Measurements from ENCODE around the gene DHRS7.

DHRS7 gene

DNA sequence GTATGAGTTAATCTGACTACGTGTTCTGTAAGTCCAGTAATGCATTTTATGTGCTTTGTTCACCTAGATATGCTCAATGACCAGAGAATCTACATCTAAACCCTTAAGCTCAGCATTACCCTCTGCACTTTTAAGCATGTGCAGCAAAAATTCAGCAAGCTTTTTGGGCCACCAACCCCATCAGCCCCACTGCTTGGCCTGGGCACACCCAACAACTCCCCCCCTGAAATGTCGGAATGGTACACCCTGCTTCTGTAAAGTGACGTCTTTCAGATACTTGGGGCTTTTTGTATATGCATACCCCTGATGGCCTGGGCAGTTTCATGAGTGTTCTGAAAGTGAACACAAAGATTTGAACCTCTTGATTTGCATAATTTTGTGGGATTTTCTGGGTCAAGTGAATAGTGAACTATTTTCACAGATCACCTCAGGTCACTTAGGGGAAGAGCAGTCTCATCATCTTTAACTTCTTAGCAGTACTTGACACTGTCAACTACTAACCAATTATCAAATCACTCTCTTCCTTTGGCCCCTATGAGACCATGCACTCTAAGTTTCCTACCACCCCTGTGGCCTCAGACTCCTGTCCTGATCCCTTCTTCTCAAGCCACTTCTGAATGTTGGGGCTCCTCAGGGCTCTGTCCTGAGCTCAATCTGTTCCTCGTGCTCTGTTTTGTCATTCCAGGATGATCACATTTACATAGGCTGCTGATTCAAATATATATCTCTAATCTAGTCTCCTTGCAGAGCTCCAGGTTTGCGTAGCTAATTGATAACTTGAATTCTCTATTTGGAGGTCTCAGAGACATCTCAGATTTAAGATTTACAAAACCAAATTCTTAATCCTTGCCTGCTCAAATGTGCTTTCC, 47.5 kb upstream of the DHRS7 start:
- TF ChIP-seq ZFP30 (CRISPR knock-in tag; IDR thresholded peaks at IDR 0.05): no peak
- TF ChIP-seq OSR1 (CRISPR knock-in tag; IDR thresholded peaks at IDR 0.05): no peak
- TF ChIP-seq, protein P1, sequence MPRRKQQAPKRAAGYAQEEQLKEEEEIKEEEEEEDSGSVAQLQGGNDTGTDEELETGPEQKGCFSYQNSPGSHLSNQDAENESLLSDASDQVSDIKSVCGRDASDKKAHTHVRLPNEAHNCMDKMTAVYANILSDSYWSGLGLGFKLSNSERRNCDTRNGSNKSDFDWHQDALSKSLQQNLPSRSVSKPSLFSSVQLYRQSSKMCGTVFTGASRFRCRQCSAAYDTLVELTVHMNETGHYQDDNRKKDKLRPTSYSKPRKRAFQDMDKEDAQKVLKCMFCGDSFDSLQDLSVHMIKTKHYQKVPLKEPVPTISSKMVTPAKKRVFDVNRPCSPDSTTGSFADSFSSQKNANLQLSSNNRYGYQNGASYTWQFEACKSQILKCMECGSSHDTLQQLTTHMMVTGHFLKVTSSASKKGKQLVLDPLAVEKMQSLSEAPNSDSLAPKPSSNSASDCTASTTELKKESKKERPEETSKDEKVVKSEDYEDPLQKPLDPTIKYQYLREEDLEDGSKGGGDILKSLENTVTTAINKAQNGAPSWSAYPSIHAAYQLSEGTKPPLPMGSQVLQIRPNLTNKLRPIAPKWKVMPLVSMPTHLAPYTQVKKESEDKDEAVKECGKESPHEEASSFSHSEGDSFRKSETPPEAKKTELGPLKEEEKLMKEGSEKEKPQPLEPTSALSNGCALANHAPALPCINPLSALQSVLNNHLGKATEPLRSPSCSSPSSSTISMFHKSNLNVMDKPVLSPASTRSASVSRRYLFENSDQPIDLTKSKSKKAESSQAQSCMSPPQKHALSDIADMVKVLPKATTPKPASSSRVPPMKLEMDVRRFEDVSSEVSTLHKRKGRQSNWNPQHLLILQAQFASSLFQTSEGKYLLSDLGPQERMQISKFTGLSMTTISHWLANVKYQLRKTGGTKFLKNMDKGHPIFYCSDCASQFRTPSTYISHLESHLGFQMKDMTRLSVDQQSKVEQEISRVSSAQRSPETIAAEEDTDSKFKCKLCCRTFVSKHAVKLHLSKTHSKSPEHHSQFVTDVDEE (CRISPR knock-in tag; IDR thresholded peaks at IDR 0.05): no peak
- TF ChIP-seq TOX (CRISPR knock-in tag; IDR thresholded peaks at IDR 0.05; ENCODE audit: borderline replicate concordance): no peak
- no peak for TF ChIP-seq ZNF70 (CRISPR knock-in tag; IDR thresholded peaks at IDR 0.05)
- no peak for TF ChIP-seq RARB (CRISPR knock-in tag; IDR thresholded peaks at IDR 0.05)
- no peak for TF ChIP-seq CSDC2 (CRISPR knock-in tag; IDR thresholded peaks at IDR 0.05)
- TF ChIP-seq TCF4 (CRISPR knock-in tag; IDR thresholded peaks at IDR 0.05; ENCODE audit: borderline replicate concordance): no peak
- TF ChIP-seq SNAI2 (CRISPR knock-in tag; IDR thresholded peaks at IDR 0.05): no peak
- TF ChIP-seq GLIS3 (CRISPR knock-in tag; IDR thresholded peaks at IDR 0.05): no peak
- TF ChIP-seq, protein P2, sequence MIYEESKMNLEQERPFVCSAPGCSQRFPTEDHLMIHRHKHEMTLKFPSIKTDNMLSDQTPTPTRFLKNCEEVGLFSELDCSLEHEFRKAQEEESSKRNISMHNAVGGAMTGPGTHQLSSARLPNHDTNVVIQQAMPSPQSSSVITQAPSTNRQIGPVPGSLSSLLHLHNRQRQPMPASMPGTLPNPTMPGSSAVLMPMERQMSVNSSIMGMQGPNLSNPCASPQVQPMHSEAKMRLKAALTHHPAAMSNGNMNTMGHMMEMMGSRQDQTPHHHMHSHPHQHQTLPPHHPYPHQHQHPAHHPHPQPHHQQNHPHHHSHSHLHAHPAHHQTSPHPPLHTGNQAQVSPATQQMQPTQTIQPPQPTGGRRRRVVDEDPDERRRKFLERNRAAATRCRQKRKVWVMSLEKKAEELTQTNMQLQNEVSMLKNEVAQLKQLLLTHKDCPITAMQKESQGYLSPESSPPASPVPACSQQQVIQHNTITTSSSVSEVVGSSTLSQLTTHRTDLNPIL (CRISPR knock-in tag; IDR thresholded peaks at IDR 0.05; ENCODE audit: low read depth): no peak
- no peak for TF ChIP-seq ZC3H10 (CRISPR knock-in tag; IDR thresholded peaks at IDR 0.05)
- TF ChIP-seq ESRRG (CRISPR knock-in tag; IDR thresholded peaks at IDR 0.05): no peak
- TF ChIP-seq ZFP3 (CRISPR knock-in tag; IDR thresholded peaks at IDR 0.05): no peak
- no peak for TF ChIP-seq ZNF8 (CRISPR knock-in tag; IDR thresholded peaks at IDR 0.05)
- no peak for TF ChIP-seq ZNF565 (CRISPR knock-in tag; conservative IDR thresholded peaks at IDR 0.05; ENCODE audit: low read depth)
- ATAC-seq: no peak

DNA sequence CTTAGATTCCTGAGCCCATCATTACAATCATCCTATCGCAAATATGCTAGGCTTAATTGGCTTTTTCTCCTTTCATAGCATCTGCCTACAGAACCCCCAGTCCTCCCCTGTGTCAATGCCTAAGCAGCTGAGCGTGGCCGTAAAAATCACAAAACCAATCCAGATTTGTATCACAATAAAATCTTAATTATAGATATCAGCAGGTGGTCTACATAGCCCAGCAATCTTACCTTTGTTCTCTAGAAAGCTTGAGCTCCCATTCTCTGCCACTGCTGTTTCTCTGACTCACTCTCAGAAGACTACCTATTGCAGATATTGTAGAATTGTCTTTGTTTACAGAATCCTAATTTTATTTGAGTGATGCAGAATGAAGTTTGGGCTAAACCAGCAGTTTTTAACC, 46.0 kb upstream of the DHRS7 start:
- TF ChIP-seq ZFP30 (CRISPR knock-in tag; IDR thresholded peaks at IDR 0.05): no peak
- TF ChIP-seq ESRRG (CRISPR knock-in tag; IDR thresholded peaks at IDR 0.05): no peak
- TF ChIP-seq, protein P2 (CRISPR knock-in tag; IDR thresholded peaks at IDR 0.05; ENCODE audit: low read depth): no peak
- no peak for TF ChIP-seq ARNTL (CRISPR knock-in tag; IDR thresholded peaks at IDR 0.05; ENCODE audit: borderline replicate concordance, low read depth)
- no peak for TF ChIP-seq PPARA (CRISPR knock-in tag; IDR thresholded peaks at IDR 0.05; ENCODE audit: borderline replicate concordance)
- TF ChIP-seq ZNF8 (CRISPR knock-in tag; IDR thresholded peaks at IDR 0.05): no peak
- TF ChIP-seq ZC3H10 (CRISPR knock-in tag; IDR thresholded peaks at IDR 0.05): no peak
- TF ChIP-seq, protein P1 (CRISPR knock-in tag; IDR thresholded peaks at IDR 0.05): no peak
- TF ChIP-seq, protein P3, sequence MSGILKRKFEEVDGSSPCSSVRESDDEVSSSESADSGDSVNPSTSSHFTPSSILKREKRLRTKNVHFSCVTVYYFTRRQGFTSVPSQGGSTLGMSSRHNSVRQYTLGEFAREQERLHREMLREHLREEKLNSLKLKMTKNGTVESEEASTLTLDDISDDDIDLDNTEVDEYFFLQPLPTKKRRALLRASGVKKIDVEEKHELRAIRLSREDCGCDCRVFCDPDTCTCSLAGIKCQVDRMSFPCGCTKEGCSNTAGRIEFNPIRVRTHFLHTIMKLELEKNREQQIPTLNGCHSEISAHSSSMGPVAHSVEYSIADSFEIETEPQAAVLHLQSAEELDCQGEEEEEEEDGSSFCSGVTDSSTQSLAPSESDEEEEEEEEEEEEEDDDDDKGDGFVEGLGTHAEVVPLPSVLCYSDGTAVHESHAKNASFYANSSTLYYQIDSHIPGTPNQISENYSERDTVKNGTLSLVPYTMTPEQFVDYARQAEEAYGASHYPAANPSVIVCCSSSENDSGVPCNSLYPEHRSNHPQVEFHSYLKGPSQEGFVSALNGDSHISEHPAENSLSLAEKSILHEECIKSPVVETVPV (CRISPR knock-in tag; IDR thresholded peaks at IDR 0.05): no peak
- no peak for TF ChIP-seq CSDC2 (CRISPR knock-in tag; IDR thresholded peaks at IDR 0.05)
- TF ChIP-seq, protein P4, sequence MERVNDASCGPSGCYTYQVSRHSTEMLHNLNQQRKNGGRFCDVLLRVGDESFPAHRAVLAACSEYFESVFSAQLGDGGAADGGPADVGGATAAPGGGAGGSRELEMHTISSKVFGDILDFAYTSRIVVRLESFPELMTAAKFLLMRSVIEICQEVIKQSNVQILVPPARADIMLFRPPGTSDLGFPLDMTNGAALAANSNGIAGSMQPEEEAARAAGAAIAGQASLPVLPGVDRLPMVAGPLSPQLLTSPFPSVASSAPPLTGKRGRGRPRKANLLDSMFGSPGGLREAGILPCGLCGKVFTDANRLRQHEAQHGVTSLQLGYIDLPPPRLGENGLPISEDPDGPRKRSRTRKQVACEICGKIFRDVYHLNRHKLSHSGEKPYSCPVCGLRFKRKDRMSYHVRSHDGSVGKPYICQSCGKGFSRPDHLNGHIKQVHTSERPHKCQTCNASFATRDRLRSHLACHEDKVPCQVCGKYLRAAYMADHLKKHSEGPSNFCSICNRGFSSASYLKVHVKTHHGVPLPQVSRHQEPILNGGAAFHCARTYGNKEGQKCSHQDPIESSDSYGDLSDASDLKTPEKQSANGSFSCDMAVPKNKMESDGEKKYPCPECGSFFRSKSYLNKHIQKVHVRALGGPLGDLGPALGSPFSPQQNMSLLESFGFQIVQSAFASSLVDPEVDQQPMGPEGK (CRISPR knock-in tag; IDR thresholded peaks at IDR 0.05; ENCODE audit: borderline replicate concordance): no peak
- TF ChIP-seq TOX (CRISPR knock-in tag; IDR thresholded peaks at IDR 0.05; ENCODE audit: borderline replicate concordance): no peak
- no peak for TF ChIP-seq ZNF70 (CRISPR knock-in tag; IDR thresholded peaks at IDR 0.05)
- no peak for TF ChIP-seq ZFP3 (CRISPR knock-in tag; IDR thresholded peaks at IDR 0.05)
- no peak for TF ChIP-seq RARB (CRISPR knock-in tag; IDR thresholded peaks at IDR 0.05)
- TF ChIP-seq SNAI2 (CRISPR knock-in tag; IDR thresholded peaks at IDR 0.05): no peak
- no peak for TF ChIP-seq GLIS3 (CRISPR knock-in tag; IDR thresholded peaks at IDR 0.05)
- TF ChIP-seq TCF4 (CRISPR knock-in tag; IDR thresholded peaks at IDR 0.05; ENCODE audit: borderline replicate concordance): no peak
- no peak for TF ChIP-seq ZNF565 (CRISPR knock-in tag; conservative IDR thresholded peaks at IDR 0.05; ENCODE audit: low read depth)
- no peak for ATAC-seq
